ENCODE measurements around the gene IRF4.

GRCh38 chr6:441126-441920, 49.8 kb downstream of the IRF4 start:
- no peak for TF ChIP-seq CTCF (IDR thresholded peaks at IDR 0.05)
- TF ChIP-seq POLR2A (IDR thresholded peaks at IDR 0.05), result no peak

Measured in testis (tissue), 2 donors.